Esophagus muscularis mucosa (tissue), 3 donors: ENCODE measurements around the gene TMEM59L.

ENCODE experiments used
- CTCF ChIP-seq, 3 experiments: fragments of 200-600 bp in 2 of 3; fragments of 450-650 bp in 1 of 3; sonication (generic) in 2 of 3; IDR thresholded peaks; one replicate each; pipeline ENCODE4 v1.5.1; 2017 to 2019; ENCODE audit warnings: antibody characterized with exemption in 3 of 3, mild to moderate bottlenecking in 2 of 3, moderate library complexity in 1 of 3
- POLR2A ChIP-seq: fragments of 450-650 bp; IDR thresholded peaks from one replicate; pipeline ENCODE4 v1.6.1; 2017; ENCODE audit warnings: antibody characterized with exemption, moderate library complexity, mild to moderate bottlenecking, low read depth

DNA sequence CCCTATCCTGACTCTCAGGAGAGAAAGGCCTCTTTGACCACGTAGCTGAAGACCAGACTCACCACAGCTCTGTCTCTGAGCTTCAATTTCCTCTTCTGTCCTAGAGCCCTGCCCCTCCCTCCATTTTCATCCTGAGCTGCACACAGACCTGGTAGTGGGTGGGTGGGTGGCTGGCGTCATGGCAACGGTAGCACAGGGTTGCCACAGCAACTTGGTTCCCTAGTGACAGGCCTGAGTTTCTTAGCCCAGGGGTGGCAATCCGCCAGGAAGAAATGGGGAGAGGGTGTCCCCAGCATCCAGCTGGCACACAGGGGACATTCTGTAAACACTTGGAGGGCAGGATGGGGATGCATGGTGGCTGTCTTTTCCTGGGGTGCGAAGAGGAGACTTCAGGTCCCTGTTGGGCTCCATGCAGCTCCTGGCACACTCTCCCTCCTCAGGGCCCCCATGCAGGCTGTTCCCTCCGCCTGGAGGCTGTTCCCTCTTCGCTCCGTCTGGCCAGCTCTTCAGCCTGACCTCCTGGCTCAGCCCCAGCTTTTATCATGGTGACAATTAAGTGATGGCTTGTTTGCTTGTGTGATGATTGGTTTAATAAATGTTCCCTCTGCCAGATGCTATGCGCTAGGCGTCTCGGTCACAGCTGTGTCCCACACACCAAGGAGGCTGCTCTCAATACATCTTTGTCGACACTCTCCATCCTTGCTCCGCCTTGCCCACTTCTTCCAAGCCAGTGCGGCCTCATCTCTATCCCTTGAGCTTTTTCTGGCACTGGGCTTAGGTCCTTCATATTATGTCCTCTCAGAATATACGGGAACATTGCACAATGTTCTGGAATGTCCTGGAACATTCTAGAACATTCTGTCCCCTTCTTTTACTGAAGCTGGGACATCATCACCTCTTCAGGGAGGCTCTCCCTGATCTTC is 16.8 kb downstream of the TMEM59L start:
- TF ChIP-seq CTCF (IDR thresholded peaks at IDR 0.05) (no peak), POLR2A (no peak)
